Mesenchymal stem cell (in vitro differentiated cells and primary cell): ENCODE measurements around the gene CST11.
"Not testable (repeated sequence)": the region's sequence is repeated elsewhere in the genome, so short reads cannot be mapped to it uniquely, and the experiment has no call there.

Experiments
- DNase-seq: peaks from one replicate; pipeline ENCODE4 v3.0.0-alpha.2; 2013
- H2AFZ ChIP-seq: one replicate; pipeline ENCODE4 v1.6.1; 2013; ENCODE audit warnings: low read depth, mild to moderate bottlenecking, control low read depth, inconsistent platforms, low read length, moderate library complexity
- H2AK5ac ChIP-seq: 2 replicates; pipeline ENCODE4 v1.6.1; 2013; ENCODE audit warnings: low read length, moderate library complexity, mild to moderate bottlenecking, inconsistent platforms; ENCODE audit not compliant: severe bottlenecking
- H2BK120ac ChIP-seq: one replicate; pipeline ENCODE4 v1.6.1; 2013; ENCODE audit warnings: low read depth, mild to moderate bottlenecking, inconsistent platforms, low read length, moderate library complexity
- H2BK12ac ChIP-seq, 2 experiments: one replicate each; pipeline ENCODE4 v1.6.1; 2013; ENCODE audit warnings: inconsistent platforms in 2 of 2, low read length in 2 of 2, mild to moderate bottlenecking in 2 of 2, moderate library complexity in 2 of 2, control low read depth in 1 of 2
- H2BK15ac ChIP-seq: one replicate; pipeline ENCODE4 v1.6.1; 2013; ENCODE audit warnings: mild to moderate bottlenecking, low read depth, inconsistent platforms; ENCODE audit not compliant: poor library complexity, severe bottlenecking
- H2BK5ac ChIP-seq: 2 replicates; pipeline ENCODE4 v1.6.1; 2013; ENCODE audit warnings: low read depth, mild to moderate bottlenecking, low read length, control low read depth, inconsistent platforms; ENCODE audit not compliant: poor library complexity, severe bottlenecking
- H3K14ac ChIP-seq, 2 experiments: one replicate each; pipeline ENCODE4 v1.6.1; 2013; ENCODE audit warnings: inconsistent platforms in 2 of 2, low read length in 2 of 2, control low read depth in 1 of 2, mild to moderate bottlenecking in 1 of 2, moderate library complexity in 1 of 2
- H3K18ac ChIP-seq, 2 experiments: one replicate each; pipeline ENCODE4 v1.6.1; 2013; ENCODE audit warnings: inconsistent platforms in 2 of 2, low read length in 2 of 2, control low read depth in 1 of 2, low read depth in 1 of 2, mild to moderate bottlenecking in 1 of 2
- H3K23ac ChIP-seq, 2 experiments: one replicate each; pipeline ENCODE4 v1.6.1; 2013; ENCODE audit warnings: inconsistent platforms in 2 of 2, low read length in 2 of 2, mild to moderate bottlenecking in 2 of 2, moderate library complexity in 2 of 2, control low read depth in 1 of 2
- H3K27ac ChIP-seq: 2 replicates; pipeline ENCODE4 v1.5.1; 2013; ENCODE audit warnings: mild to moderate bottlenecking, moderate library complexity, low read length, control low read depth, inconsistent platforms; ENCODE audit not compliant: poor library complexity, severe bottlenecking
- H3K27me3 ChIP-seq, 2 experiments: 2 replicates each; pipeline versions ENCODE4 v1.6.1 to v1.7.0; 2013; ENCODE audit warnings: low read length in 2 of 2, mild to moderate bottlenecking in 2 of 2, moderate library complexity in 2 of 2, control low read depth in 1 of 2, inconsistent platforms in 1 of 2; ENCODE audit not compliant: control insufficient read depth in 1 of 2, insufficient read depth in 1 of 2
- H3K36me3 ChIP-seq, 2 experiments: 2 replicates each; pipeline versions ENCODE4 v1.6.1 to v1.7.0; 2013; ENCODE audit warnings: low read length in 2 of 2, control low read depth in 1 of 2, inconsistent platforms in 1 of 2, low read depth in 1 of 2, mild to moderate bottlenecking in 1 of 2; ENCODE audit not compliant: insufficient read depth in 2 of 2, control insufficient read depth in 1 of 2
- H3K4ac ChIP-seq, 2 experiments: one replicate each; pipeline ENCODE4 v1.6.1; 2013; ENCODE audit warnings: inconsistent platforms in 2 of 2, low read length in 2 of 2, mild to moderate bottlenecking in 2 of 2, moderate library complexity in 2 of 2, control low read depth in 1 of 2, low read depth in 1 of 2
- H3K4me1 ChIP-seq: 2 replicates; pipeline ENCODE4 v1.6.1; 2013; ENCODE audit warnings: low read depth, low read length, control low read depth; ENCODE audit not compliant: control insufficient read depth, insufficient read depth
- H3K4me2 ChIP-seq: 2 replicates; pipeline ENCODE4 v1.6.1; 2013; ENCODE audit warnings: low read length, mild to moderate bottlenecking, inconsistent platforms; ENCODE audit not compliant: poor library complexity, severe bottlenecking
- H3K4me3 ChIP-seq, 2 experiments: 2 replicates each; pipeline versions ENCODE4 v1.5.1 to v1.7.0; 2013; ENCODE audit warnings: low read length in 2 of 2, mild to moderate bottlenecking in 2 of 2, control low read depth in 1 of 2, low read depth in 1 of 2; ENCODE audit not compliant: insufficient read depth in 1 of 2
- H3K79me1 ChIP-seq: replicated peaks from 2 replicates; pipeline ENCODE4 v1.6.1; 2013; ENCODE audit warnings: mild to moderate bottlenecking, control low read depth, low read length, inconsistent platforms; ENCODE audit not compliant: poor library complexity, severe bottlenecking
- H3K9ac ChIP-seq: 2 replicates; pipeline ENCODE4 v1.7.0; 2013; ENCODE audit warnings: mild to moderate bottlenecking, low read length, moderate library complexity
- H3K9me3 ChIP-seq: 2 replicates; pipeline ENCODE4 v1.7.0; 2013; ENCODE audit warnings: mild to moderate bottlenecking, low read length; ENCODE audit not compliant: control insufficient read depth
- H4K8ac ChIP-seq: one replicate; pipeline ENCODE4 v1.6.1; 2013; ENCODE audit warnings: inconsistent platforms, mild to moderate bottlenecking, low read length, moderate library complexity
- H4K91ac ChIP-seq: one replicate; pipeline ENCODE4 v1.6.1; 2013; ENCODE audit warnings: mild to moderate bottlenecking, low read length, inconsistent platforms
- WGBS: methylation state at CpG from one replicate; pipeline ENCODE4 v1.1.7; 2013; ENCODE audit warnings: mixed read lengths; 5-methylcytosine and 5-hydroxymethylcytosine counted together

The CST11 gene

GRCh38 chr20:23476015-23476754 lies 23.5 kb upstream of the CST11 start:
- no peaks in the 10 kb centered on the region for H3K9me3 ChIP-seq
- no peak overlapping the region for H3K4me3 ChIP-seq
- H2BK120ac ChIP-seq = no peak overlapping the region
- no peaks in the 10 kb centered on the region for H3K36me3 ChIP-seq
- H3K18ac ChIP-seq = no peak overlapping the region
- no peak overlapping the region for H3K27ac ChIP-seq
- no peak overlapping the region for H3K9ac ChIP-seq
- peak overlapping the region; percentile 37 for H4K91ac ChIP-seq
- WGBS = 76% methylated on average over 5 of the region's 6 CpGs
- no peak overlapping the region for H2AK5ac ChIP-seq
- DNase-seq = no peak
- no peak overlapping the region for H2BK15ac ChIP-seq
- H2AFZ ChIP-seq = no peak overlapping the region
- H3K14ac ChIP-seq = peak overlapping the region in 1 of 2 experiments; percentile 23
- H3K27me3 ChIP-seq = peaks cover 0 to 6% of the 10 kb centered on the region in 2 experiments
- H3K23ac ChIP-seq = no peak overlapping the region
- H3K4me1 ChIP-seq = no peaks in the 10 kb centered on the region
- no peak overlapping the region for H3K4ac ChIP-seq
- H3K4me2 ChIP-seq = no peak overlapping the region
- no peak overlapping the region for H2BK12ac ChIP-seq
- H2BK5ac ChIP-seq = no peak overlapping the region
- no peak overlapping the region for H4K8ac ChIP-seq
- H3K79me1 ChIP-seq = no peaks in the 10 kb centered on the region

- no peak for DNase-seq
- Histone ChIP-seq H3K4ac (no peak overlapping the region), H3K4me1 (no peaks in the 10 kb centered on the region), H2BK5ac (no peak overlapping the region), H3K4me3 (no peak overlapping the region), H2AFZ (no peak overlapping the region), H2BK15ac (no peak overlapping the region), H3K14ac (no peak overlapping the region), H3K36me3 (no peaks in the 10 kb centered on the region), H3K9me3 (no peaks in the 10 kb centered on the region), H3K4me2 (no peak overlapping the region), H4K8ac (no peak overlapping the region), H3K18ac (no peak overlapping the region), H3K79me1 (no peaks in the 10 kb centered on the region), H3K9ac (no peak overlapping the region), H3K27ac (no peak overlapping the region), H3K23ac (no peak overlapping the region), H3K27me3 (peaks cover 0 to 6% of the 10 kb centered on the region in 2 experiments), H2AK5ac (no peak overlapping the region), H4K91ac (no peak overlapping the region), H2BK12ac (no peak overlapping the region), H2BK120ac (no peak overlapping the region)
- WGBS = 88% methylated on average over 5 of the region's 5 CpGs
Observed at GRCh38 chr20:23475395-23475794, 22.7 kb upstream of the CST11 start.

- H3K36me3 ChIP-seq, H3K9ac ChIP-seq, H2BK120ac ChIP-seq, H3K27ac ChIP-seq, H2BK12ac ChIP-seq, H3K23ac ChIP-seq, H3K4me3 ChIP-seq, DNase-seq, H3K9me3 ChIP-seq, H3K4ac ChIP-seq, H2AFZ ChIP-seq, H4K8ac ChIP-seq, H3K79me1 ChIP-seq, H4K91ac ChIP-seq, H3K18ac ChIP-seq, H2AK5ac ChIP-seq, H3K27me3 ChIP-seq, H3K4me2 ChIP-seq, H3K4me1 ChIP-seq, H2BK15ac ChIP-seq, H2BK5ac ChIP-seq, H3K14ac ChIP-seq: not testable (repeated sequence)
- no CpG with 5 or more reads among the region's 2 CpGs for WGBS
Observed at GRCh38 chr20:23473293-23473692, 20.6 kb upstream of the CST11 start.

GRCh38 chr20:23472306-23472705 lies 19.6 kb upstream of the CST11 start:
- not testable (repeated sequence) for H2AK5ac ChIP-seq, H2BK15ac ChIP-seq, H3K27me3 ChIP-seq, DNase-seq, H3K18ac ChIP-seq, H3K23ac ChIP-seq, H3K27ac ChIP-seq, H2BK5ac ChIP-seq, H3K9ac ChIP-seq, H3K4ac ChIP-seq, H2AFZ ChIP-seq, H3K14ac ChIP-seq, H4K91ac ChIP-seq, H3K9me3 ChIP-seq, H3K79me1 ChIP-seq, H2BK120ac ChIP-seq, H3K36me3 ChIP-seq, H4K8ac ChIP-seq, H3K4me2 ChIP-seq, H3K4me1 ChIP-seq, H3K4me3 ChIP-seq, H2BK12ac ChIP-seq
- 79% methylated on average over 3 of the region's 5 CpGs for WGBS
